Activated naive CD8-positive, alpha-beta T cell treated with anti-CD3 and anti-CD28 coated beads, Interleukin-2, amount 50 U/mL, for 24 hours (primary cell): Measurements from ENCODE around the gene SLC25A21.
"Not testable (repeated sequence)": the region's sequence is repeated elsewhere in the genome, so short reads cannot be mapped to it uniquely, and the experiment has no call there.

Experiments used
- ATAC-seq: fragments of 150-1000 bp; cut with Tn5 transposase; one replicate; pipeline ENCODE4 v1.10.0; 2021
- DNase-seq: peaks from one replicate; pipeline ENCODE4 v3.0.0; 2021
- H3K27ac Mint-ChIP-seq: one replicate; pipeline ENCODE4 v1.8.0; 2021; ENCODE audit warnings: mild to moderate bottlenecking, mixed read lengths
- H3K27me3 Mint-ChIP-seq: one replicate; pipeline ENCODE4 v1.8.0; 2021; ENCODE audit warnings: mixed read lengths
- H3K36me3 Mint-ChIP-seq: one replicate; pipeline ENCODE4 v1.8.0; 2021; ENCODE audit warnings: low read depth, mixed read lengths
- H3K4me1 Mint-ChIP-seq: one replicate; pipeline ENCODE4 v1.8.0; 2021; ENCODE audit warnings: mixed read lengths
- H3K4me3 Mint-ChIP-seq: one replicate; pipeline ENCODE4 v1.8.0; 2021; ENCODE audit warnings: mild to moderate bottlenecking, moderate library complexity, mixed read lengths
- H3K9me3 Mint-ChIP-seq: one replicate; pipeline ENCODE4 v1.8.0; 2021; ENCODE audit warnings: mixed read lengths

Gene SLC25A21

DNA sequence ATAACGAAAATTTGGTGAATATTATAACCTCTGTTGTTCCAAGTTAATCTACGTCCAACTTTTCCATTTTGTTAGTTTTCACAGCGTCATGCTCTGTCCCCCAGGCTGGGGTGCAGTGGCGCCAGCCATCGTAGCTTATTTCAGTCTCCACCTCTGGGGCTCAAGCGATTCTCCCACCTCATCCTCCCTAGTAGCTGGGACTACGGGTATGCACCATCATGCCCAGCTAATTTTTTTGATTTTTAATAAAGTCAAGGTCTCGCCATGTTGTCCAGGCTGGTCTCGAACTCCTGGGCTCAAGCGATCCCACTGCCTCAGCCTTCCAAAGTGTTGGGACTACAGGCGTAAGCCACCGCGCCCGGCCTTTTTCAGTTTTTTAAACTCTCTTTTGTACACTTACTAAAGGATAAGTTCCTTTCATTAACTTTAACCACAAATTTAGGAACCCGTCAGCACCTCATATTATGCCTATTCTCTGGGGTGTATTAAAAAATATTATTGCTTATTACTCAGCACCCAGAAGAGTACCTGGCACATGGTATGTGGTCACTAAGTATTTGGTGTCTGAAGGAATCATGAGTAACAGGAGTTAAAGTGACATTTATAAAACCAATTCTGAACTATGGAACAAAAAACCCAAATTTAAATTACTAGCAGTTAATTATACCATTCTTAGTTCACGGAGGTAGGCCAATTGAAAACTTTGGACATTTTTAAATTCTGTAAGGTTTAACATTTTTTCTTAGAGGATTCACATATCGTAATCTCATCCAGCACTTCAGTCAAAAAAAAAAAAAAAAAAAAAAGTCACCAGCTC lies 24.4 kb upstream of the SLC25A21 start:
- Mint-ChIP-seq H3K36me3 (peaks cover 2% of the 10 kb centered on the region), H3K27me3 (peaks cover 24% of the 10 kb centered on the region), H3K9me3 (peaks cover 5% of the 10 kb centered on the region), H3K27ac (no peak overlapping the region), H3K4me3 (peak overlapping the region; percentile 65), H3K4me1 (peaks cover 9% of the 10 kb centered on the region)
- no peak for ATAC-seq
- DNase-seq, result no peak

DNA sequence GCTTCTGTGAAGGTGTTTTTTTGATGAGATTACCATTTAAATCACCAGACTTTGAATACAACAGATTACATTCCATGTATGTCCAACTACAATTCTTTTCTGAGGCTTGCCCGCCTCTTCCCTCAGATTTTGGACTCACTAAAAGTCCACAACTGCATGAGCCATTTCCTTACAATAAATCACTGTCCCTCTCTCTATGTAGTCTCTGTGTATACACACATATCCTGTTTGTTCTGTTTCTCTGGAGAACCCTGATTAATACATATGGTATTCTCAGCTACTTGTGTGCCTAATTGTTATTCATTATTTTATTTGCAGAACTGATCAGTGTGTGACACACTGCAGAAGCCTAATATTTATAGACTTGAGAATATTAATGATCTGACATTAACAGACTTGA lies 22.9 kb upstream of the SLC25A21 start:
- DNase-seq, result no peak
- no peak overlapping the region for H3K4me3 Mint-ChIP-seq
- peaks cover 2% of the 10 kb centered on the region for H3K36me3 Mint-ChIP-seq

DNA sequence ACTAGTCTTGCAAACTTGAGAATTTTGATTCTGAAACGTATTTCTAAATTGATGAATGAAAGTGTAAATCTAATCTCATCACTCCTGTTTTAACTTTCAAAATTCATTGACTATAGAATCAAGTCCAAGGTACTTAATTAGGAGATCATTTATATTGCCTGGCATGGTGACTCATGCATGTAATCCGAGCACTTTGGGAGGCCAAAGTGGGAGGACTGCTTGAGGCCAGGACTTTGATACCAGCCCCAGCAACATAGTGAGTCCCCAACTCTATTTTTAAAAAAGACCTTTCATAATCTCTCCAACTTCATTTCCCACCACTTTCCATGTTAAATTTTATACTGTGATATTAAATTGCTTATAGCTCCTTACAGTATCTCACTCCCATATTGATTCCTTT lies 22.3 kb upstream of the SLC25A21 start:
- ATAC-seq (no peak), DNase-seq (no peak)
- peaks cover 9% of the 10 kb centered on the region for H3K4me1 Mint-ChIP-seq
- H3K9me3 Mint-ChIP-seq, result peaks cover 5% of the 10 kb centered on the region
- H3K36me3 Mint-ChIP-seq, result peaks cover 2% of the 10 kb centered on the region
- peaks cover 21% of the 10 kb centered on the region for H3K27me3 Mint-ChIP-seq
- no peak overlapping the region for H3K4me3 Mint-ChIP-seq
- no peak overlapping the region for H3K27ac Mint-ChIP-seq

More for the DNA sequence above, 22.9 kb upstream of the SLC25A21 start:
- peaks cover 9% of the 10 kb centered on the region for H3K4me1 Mint-ChIP-seq
- H3K9me3 Mint-ChIP-seq, result peaks cover 5% of the 10 kb centered on the region
- H3K27me3 Mint-ChIP-seq, result peaks cover 21% of the 10 kb centered on the region
- ATAC-seq, result no peak
- no peak overlapping the region for H3K27ac Mint-ChIP-seq

DNA sequence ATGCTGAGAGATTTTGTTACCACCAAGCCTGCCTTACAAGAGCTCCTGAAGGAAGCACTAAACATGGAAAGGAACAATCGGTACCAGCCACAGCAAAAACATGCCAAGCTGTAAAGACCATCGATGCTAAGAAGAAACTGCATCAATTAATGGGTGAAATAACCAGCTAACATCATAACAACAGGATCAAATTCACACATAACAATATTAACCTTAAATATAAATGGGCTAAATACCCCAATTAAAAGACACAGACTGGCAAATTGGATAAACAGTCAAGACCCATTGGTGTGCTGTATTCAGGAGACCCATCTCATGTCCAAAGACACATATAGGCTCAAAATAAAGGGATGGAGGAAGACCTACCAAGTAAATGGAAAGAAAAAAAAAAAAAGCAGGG lies 17.3 kb upstream of the SLC25A21 start:
- not testable (repeated sequence) for H3K9me3 Mint-ChIP-seq, H3K4me3 Mint-ChIP-seq, H3K27me3 Mint-ChIP-seq, H3K4me1 Mint-ChIP-seq, ATAC-seq, H3K36me3 Mint-ChIP-seq, H3K27ac Mint-ChIP-seq, DNase-seq

DNA sequence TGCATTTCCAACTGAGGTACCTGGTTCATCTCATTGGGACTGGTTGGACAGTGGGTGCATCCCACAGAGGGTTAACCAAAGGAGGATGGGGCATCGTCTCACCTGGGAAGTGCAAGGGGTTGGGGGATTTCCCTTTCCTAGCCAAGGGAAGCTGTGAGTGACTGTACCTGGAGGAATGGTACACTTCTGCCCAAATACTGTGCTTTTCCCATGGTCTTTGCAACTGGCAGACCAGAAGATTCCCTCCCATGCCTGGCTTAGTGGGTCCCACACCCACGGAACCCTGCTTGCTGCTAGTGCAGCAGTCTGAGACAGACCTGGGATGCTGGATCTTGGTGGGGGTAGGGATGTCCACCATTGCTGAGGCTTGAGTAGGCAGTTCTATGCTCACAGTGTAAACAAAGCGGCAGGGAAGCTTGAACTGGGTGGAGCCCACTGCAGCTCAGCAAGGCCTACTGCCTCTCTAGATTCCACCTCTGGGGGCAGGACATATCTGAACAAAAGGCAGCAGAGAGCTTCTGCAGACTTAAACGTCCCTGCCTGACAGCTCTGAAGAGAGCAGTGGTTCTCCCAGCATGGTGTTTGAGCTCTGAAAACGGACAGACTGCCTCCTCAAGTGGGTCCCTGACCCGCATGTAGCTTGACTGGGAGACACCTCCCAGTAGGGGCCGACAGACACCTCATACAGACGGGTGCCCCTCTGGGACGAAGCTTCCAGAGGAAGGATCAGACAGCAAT lies 15.6 kb upstream of the SLC25A21 start:
- H3K4me3 Mint-ChIP-seq, H3K27me3 Mint-ChIP-seq, H3K36me3 Mint-ChIP-seq, ATAC-seq, H3K27ac Mint-ChIP-seq, DNase-seq, H3K4me1 Mint-ChIP-seq, H3K9me3 Mint-ChIP-seq: not testable (repeated sequence)

DNA sequence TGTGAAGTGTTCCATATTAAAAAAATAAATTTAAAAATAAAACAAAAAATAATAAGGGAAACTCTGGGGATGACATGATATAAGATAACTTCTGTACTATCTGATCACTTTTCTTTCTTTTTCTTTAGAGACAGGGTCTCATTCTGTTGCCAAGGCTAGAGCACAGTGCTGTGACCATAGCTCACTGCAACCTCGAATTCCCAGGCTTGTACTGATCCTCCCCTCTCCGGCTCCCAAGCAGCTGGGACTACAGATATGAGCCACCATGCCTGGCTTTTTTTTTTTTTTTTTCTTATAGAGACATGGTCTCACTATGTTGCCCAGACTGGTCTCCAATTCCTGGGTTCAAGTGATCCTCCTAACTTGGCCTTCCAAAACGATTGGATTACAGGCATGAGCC lies 14.9 kb upstream of the SLC25A21 start:
- Mint-ChIP-seq H3K4me3 (no peak overlapping the region), H3K27ac (no peak overlapping the region), H3K4me1 (no peaks in the 10 kb centered on the region), H3K36me3 (no peaks in the 10 kb centered on the region), H3K27me3 (no peaks in the 10 kb centered on the region), H3K9me3 (peaks cover 9% of the 10 kb centered on the region)
- no peak for ATAC-seq
- no peak for DNase-seq

DNA sequence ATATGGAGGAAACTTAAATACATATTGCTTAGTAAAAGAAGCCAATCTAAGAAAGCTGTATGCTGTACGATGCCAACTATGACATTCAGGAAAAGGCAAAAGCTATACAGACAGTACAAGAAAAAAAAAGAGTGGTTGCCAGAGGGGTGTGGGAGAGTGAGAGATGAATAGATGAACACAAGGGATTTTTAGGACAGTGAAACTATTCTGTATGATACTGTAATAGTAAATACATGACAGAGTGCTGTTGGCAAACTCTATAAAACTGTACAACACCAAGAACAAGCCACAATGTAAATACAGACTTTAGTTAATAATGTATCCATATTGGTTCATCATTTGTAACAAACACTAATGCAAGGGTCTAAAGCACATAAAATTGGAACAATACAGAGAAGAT lies 14.5 kb upstream of the SLC25A21 start:
- Mint-ChIP-seq H3K27me3 (no peaks in the 10 kb centered on the region), H3K4me1 (no peaks in the 10 kb centered on the region), H3K36me3 (no peaks in the 10 kb centered on the region), H3K9me3 (peaks cover 13% of the 10 kb centered on the region), H3K27ac (no peak overlapping the region), H3K4me3 (no peak overlapping the region)
- DNase-seq (no peak), ATAC-seq (no peak)

DNA sequence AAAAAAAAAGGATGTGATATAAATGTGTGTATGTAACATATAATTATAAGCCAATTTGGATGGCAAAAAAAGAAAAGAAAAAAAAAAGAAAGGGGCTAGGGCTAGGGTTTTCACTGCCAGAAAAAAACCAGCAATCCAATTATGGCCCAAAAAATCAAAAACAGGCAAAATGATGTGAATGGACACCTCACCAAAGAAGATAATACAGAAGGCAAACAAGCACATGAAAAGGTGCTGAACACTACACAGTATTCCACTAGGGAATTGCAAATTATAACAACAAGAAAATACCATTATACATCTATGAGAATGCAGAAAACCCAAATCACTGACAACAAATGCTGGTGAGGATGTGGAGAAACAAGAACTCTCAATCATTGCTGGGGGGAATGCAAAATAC lies 13.3 kb upstream of the SLC25A21 start:
- ATAC-seq, result no peak
- peaks cover 13% of the 10 kb centered on the region for H3K9me3 Mint-ChIP-seq
- H3K36me3 Mint-ChIP-seq, result no peaks in the 10 kb centered on the region

DNA sequence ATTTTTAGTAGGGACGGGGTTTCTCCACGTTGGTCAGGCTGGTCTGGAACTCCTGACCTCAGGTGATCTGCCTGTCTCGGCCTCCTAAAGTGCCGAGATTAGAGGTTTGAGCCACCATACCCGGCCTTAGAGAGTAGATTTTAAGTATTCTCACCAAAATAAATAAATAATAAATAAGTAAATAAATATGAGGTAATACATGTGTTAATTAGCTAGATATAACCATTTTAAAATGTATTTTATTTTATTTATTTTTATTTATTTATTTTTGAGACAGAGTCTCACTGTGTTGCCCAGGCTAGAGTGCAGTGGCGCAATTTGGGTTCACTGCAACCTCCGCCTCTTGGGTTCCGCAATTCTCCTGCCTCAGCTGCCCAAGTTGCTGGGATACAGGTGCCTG lies 12.1 kb upstream of the SLC25A21 start:
- ATAC-seq, H3K27ac Mint-ChIP-seq, DNase-seq, H3K36me3 Mint-ChIP-seq, H3K4me1 Mint-ChIP-seq, H3K27me3 Mint-ChIP-seq, H3K4me3 Mint-ChIP-seq: not testable (repeated sequence)
- peaks cover 13% of the 10 kb centered on the region for H3K9me3 Mint-ChIP-seq

More for the DNA sequence above, 13.3 kb upstream of the SLC25A21 start:
- Mint-ChIP-seq H3K4me3 (no peak overlapping the region), H3K4me1 (no peaks in the 10 kb centered on the region), H3K27me3 (no peaks in the 10 kb centered on the region), H3K27ac (no peak overlapping the region)
- DNase-seq, result no peak

DNA sequence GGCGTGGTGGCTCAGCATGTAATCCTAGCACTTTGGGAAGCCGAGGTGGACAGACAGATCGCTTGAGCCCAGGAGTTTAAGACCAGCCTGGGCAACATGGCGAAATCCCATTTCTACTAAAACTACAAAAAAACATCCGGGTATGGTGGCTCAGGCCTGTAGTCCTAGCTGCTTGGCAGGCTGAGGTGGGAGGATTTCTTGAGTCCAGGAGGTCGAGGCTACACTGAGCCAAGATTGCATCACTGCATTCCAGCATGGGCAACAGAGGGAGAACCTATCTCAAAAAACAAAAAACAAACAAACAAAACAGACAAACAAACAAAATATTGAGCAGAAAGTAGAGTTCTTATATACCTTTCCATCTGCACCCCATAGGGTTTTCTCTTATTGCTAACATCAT lies 9.0 kb upstream of the SLC25A21 start:
- no peaks in the 10 kb centered on the region for H3K27me3 Mint-ChIP-seq
- no peaks in the 10 kb centered on the region for H3K4me1 Mint-ChIP-seq
- H3K4me3 Mint-ChIP-seq, result no peak overlapping the region
- H3K27ac Mint-ChIP-seq, result no peak overlapping the region
- DNase-seq (no peak), ATAC-seq (no peak)
- peaks cover 12% of the 10 kb centered on the region for H3K9me3 Mint-ChIP-seq
- no peaks in the 10 kb centered on the region for H3K36me3 Mint-ChIP-seq

DNA sequence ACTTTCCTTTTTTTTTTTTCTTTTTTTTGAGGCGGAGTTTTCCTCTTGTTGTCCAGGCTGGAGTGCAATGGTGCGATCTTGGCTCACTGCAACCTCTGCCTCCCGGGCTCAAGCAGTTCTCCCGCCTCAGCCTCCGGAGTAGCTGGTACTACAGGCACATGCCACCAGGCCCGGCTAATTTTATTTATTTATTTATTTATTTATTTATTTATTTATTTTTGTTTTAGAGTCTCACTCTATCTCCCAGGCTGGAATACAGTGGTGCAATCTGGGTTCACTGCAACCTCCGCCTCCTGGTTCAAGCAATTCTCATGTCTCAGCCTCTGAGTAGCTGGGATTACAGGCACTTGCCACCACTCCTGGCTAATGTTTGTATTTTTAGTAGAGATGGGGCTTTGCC lies 8.5 kb upstream of the SLC25A21 start:
- not testable (repeated sequence) for H3K27me3 Mint-ChIP-seq, H3K4me3 Mint-ChIP-seq, H3K27ac Mint-ChIP-seq, H3K4me1 Mint-ChIP-seq, DNase-seq, ATAC-seq, H3K36me3 Mint-ChIP-seq
- peaks cover 12% of the 10 kb centered on the region for H3K9me3 Mint-ChIP-seq

DNA sequence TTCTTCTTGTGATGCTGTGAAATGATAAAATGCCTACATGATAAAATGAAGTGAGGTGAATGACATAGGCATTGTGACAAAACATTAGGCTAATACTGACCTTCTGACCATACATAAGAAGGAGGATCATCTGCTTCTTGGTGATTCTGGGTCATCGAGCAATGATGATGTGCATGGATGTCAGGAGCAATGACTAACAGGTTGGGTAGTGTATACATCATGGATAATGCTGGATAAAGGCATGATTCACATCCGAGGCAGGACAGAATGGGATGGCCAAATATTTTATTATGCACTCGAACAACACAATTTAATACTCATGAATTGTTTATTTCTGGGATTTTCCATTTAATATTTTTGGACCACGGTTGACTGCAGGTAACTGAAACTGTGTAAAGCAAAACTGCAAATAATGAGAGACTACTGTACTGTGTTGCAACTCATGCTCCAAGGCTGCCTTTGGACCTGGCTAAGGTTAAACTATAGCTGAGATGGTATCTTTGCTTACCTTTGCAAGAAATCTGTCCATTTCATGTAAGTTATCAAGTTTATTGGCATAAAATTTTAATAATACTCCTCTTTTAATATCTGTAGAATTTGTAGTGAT lies 7.6 kb upstream of the SLC25A21 start:
- no peak for ATAC-seq
- Mint-ChIP-seq H3K9me3 (peaks cover 12% of the 10 kb centered on the region), H3K27ac (no peak overlapping the region), H3K4me1 (no peaks in the 10 kb centered on the region), H3K36me3 (no peaks in the 10 kb centered on the region), H3K27me3 (no peaks in the 10 kb centered on the region), H3K4me3 (no peak overlapping the region)
- DNase-seq, result no peak

DNA sequence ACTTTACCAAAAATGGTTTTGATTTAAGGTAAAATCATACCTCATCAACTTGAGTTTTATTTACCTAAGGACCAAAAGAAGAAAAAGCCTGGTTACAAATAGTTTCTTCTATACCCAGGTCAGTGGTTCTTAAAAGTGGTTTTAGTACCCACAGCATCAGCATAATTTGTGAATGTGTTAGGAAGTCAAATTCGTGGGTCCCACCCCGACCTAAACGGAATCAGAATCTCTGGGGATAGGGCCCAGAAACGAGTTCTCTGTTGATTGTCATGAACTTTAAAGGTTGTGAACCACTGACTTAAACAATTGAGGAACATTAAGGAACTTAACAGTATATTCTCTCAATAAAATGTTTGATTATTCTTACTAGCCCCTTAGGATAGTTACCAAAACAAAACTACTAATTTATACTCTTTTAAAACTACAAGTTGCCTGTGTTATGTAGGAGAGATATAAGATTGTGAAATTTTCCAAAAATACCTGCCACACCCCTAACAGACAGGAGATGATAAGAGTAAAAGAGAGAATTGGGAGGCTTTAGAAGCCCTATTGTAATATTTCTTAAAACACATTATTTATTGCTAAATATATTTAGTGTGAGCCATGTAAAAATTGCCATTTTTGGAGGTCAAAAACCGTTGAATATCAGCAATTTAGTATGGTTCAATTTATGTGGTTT lies 669 bp upstream of the SLC25A21 start:
- Mint-ChIP-seq H3K4me3 (no peak overlapping the region), H3K4me1 (no peaks in the 10 kb centered on the region), H3K27ac (no peak overlapping the region)

DNA sequence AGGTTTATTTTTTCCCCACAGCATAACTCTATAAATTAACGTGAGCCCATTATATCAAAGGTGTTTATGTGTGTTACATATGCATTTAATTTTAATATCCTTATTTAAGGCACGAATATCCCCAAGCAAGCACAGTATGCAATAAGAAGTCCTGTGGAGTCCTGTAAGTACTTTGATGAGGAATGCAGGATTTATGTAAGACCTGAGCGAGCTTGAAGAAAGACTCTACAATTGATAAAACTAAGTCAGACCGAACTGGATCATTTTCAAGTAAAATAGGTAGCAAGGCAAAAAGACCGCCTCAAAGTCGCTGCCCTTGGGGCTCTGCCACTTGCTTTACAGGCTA lies 755 bp downstream of the SLC25A21 start:
- H3K27me3 Mint-ChIP-seq, result peaks cover 29% of the 10 kb centered on the region
- no peaks in the 10 kb centered on the region for H3K4me1 Mint-ChIP-seq
- peak overlapping the region; percentile 45 for H3K4me3 Mint-ChIP-seq
- no peak for DNase-seq
- no peak overlapping the region for H3K27ac Mint-ChIP-seq
- no peaks in the 10 kb centered on the region for H3K9me3 Mint-ChIP-seq
- H3K36me3 Mint-ChIP-seq, result no peaks in the 10 kb centered on the region
- ATAC-seq, result no peak

More for the DNA sequence above, 669 bp upstream of the SLC25A21 start:
- DNase-seq (no peak), ATAC-seq (no peak)
- no peaks in the 10 kb centered on the region for H3K9me3 Mint-ChIP-seq
- no peaks in the 10 kb centered on the region for H3K36me3 Mint-ChIP-seq
- peaks cover 29% of the 10 kb centered on the region for H3K27me3 Mint-ChIP-seq
